GM04503 (cell line): ENCODE measurements around the gene UBQLN1.
"Not testable (repeated sequence)": the region's sequence is repeated elsewhere in the genome, so short reads cannot be mapped to it uniquely, and the experiment has no call there.

ENCODE experiments used
- DNase-seq: peaks from one replicate; pipeline ENCODE4 v3.0.0-alpha.2; 2012; ENCODE audit warnings: low read depth

The UBQLN1 gene

GRCh38 chr9:83630938-83631457, 76.8 kb downstream of the UBQLN1 start:
- no peak for DNase-seq

GRCh38 chr9:83629433-83630104, 78.2 kb downstream of the UBQLN1 start:
- no peak for DNase-seq

GRCh38 chr9:83628540-83628939, 79.2 kb downstream of the UBQLN1 start:
- no peak for DNase-seq

- DNase-seq: no peak
These were observed 82.6 kb downstream of the UBQLN1 start for GRCh38 chr9:83625178-83625577.

- no peak for DNase-seq
These were observed 84.1 kb downstream of the UBQLN1 start for GRCh38 chr9:83623679-83624076.

DNA sequence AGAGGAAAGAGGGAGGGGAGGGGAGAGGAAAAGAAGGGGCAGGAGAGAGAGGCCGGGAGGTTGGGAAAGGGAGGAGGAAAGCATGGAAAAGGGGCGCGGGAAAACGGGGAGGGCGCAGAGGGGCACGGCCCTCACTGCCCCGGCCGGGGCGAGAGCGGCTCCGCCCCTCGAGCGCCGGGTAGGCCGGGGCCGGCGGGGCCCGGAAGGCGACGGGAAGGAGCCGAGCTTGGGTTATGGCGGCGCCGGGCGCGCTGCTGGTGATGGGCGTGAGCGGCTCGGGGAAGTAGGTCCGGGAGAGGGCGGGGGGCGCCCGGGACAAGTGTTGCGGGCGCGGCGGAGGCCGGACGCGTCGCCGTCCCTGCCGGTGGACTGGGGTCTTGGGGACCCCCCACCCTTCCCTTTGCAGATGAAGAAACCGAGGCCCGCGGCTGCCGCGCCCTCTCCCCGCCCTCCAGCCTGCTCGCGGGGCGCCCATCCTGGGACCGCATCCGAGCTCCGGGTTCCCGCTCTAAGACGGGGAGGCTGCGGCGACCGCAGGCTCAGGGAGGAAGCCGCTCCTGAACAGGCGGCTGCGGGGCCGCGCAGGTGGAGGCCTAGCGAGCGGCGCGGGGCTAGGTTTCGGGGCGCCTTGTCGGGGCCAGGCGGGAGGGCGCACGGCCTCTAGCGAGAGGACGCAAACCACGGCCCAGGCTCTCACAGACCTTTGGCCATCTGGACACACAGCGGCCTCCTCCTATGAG, 84.6 kb downstream of the UBQLN1 start, which contains the start of gene IDNK:
Gene IDNK, plus strand, starts transcription at position 205 of the 740 bp plus-strand sequence. Its CDS starts 29 bp downstream, at position 234.
- DNase-seq: no peak

DNA sequence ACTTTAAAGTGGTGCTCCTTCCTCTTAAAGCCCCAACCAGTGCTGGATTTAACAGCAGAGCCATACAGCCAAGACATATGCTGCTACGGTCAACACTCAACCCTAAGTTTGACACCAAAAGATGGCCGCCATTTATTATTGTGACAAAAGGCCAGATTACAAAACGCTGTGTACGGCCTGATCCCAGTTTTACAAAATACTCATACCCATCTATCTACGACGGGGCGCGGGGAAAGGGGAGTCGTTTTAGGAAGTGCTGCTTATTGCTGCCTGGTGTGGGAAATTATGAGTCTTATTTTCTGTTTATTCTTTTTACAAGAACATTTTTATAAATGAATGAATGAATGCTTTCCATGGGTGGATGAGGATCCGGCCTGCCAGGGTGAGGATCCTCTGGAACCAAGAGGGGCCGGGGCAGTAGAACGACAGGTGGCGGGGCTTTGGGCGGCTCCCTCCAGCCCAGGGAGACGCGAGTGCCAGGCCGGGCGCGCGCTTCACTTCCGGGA, 85.3 kb downstream of the UBQLN1 start:
- no peak for DNase-seq

DNA sequence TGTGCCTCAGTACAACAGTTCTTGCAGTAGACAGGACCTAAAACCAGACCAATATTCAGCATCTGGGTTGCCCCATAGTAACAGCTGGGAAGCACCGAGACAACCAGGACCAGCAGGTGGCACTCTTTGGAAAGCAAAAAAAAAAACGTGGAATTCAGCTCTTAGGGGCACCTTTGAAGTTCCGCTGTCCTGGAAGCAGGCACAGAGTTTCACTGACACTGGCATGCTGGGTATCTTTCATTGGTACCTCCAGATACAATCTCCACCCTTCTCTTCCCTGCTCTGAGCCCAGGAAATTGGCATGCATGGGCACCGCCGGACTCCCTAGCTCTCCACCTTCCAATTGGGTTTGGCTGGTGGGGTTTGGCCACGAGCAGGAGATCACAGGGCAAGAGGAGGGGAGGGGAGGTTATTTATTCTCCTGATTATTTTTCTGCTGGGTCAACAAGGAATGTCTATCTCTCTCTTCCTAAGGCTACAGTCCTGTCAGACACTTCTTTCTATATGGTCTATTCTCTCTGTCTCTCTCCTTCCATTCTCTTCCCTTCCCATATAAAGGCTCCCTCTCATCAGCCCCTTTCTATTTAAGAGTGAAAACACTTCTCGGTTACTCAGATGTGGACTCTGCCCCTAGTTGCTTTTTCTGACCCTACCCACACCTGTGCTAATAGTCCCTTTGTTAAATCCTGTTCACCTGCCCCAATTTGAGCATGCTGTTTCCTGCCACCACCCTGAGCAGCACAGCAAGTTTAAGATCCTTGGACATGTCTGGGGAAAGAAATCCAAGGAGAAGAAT, 86.7 kb downstream of the UBQLN1 start:
- DNase-seq: no peak

- DNase-seq: no peak
These were observed 90.5 kb downstream of the UBQLN1 start for GRCh38 chr9:83617299-83617698.

GRCh38 chr9:83613298-83613697, 94.5 kb downstream of the UBQLN1 start:
- DNase-seq: not testable (repeated sequence)
